ENCODE results near the gene MRPS27.

The MRPS27 gene

DNA sequence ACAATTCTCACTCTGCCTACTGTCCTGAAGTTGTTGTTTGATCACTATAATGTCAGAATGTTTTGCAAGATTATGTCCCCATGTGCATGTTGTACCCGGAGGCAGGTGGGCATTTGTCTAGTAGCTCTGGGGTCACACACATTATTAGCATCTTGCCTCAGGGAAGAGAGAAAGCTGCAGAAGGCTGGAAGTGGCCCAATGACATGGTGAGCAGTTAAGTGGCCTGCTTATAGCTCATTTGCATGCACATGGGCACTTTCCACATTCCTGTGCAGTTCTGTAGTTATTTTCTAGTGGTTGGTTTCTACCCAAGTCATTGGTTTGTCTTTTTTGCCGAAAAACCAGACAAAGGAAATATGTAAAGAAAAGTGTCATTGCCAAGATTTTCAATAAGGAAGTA lies 131.9 kb downstream of the MRPS27 start:
- no peak overlapping the region for H3K4me2 ChIP-seq (ENCODE audit: low read length)
- H3K27ac ChIP-seq, result no peak overlapping the region
- H3K9ac ChIP-seq, result no peak overlapping the region
- H3K79me2 ChIP-seq, result no peaks in the 10 kb centered on the region
- no peaks in the 10 kb centered on the region for H3K27me3 ChIP-seq (ENCODE audit: control insufficient read depth, insufficient read depth, low read length)
- TF ChIP-seq, protein P1, sequence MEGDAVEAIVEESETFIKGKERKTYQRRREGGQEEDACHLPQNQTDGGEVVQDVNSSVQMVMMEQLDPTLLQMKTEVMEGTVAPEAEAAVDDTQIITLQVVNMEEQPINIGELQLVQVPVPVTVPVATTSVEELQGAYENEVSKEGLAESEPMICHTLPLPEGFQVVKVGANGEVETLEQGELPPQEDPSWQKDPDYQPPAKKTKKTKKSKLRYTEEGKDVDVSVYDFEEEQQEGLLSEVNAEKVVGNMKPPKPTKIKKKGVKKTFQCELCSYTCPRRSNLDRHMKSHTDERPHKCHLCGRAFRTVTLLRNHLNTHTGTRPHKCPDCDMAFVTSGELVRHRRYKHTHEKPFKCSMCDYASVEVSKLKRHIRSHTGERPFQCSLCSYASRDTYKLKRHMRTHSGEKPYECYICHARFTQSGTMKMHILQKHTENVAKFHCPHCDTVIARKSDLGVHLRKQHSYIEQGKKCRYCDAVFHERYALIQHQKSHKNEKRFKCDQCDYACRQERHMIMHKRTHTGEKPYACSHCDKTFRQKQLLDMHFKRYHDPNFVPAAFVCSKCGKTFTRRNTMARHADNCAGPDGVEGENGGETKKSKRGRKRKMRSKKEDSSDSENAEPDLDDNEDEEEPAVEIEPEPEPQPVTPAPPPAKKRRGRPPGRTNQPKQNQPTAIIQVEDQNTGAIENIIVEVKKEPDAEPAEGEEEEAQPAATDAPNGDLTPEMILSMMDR (IDR thresholded peaks at IDR 0.05), result no peak
- no peaks in the 10 kb centered on the region for H3K9me3 ChIP-seq (ENCODE audit: control insufficient read depth, low read length)
- H3K4me3 ChIP-seq (ENCODE audit: low read depth, low read length), result no peak overlapping the region
- no peaks in the 10 kb centered on the region for H3K36me3 ChIP-seq (ENCODE audit: control insufficient read depth, insufficient read depth, low read length)
- no peaks in the 10 kb centered on the region for H3K4me1 ChIP-seq
- no peak overlapping the region for H2AFZ ChIP-seq

DNA sequence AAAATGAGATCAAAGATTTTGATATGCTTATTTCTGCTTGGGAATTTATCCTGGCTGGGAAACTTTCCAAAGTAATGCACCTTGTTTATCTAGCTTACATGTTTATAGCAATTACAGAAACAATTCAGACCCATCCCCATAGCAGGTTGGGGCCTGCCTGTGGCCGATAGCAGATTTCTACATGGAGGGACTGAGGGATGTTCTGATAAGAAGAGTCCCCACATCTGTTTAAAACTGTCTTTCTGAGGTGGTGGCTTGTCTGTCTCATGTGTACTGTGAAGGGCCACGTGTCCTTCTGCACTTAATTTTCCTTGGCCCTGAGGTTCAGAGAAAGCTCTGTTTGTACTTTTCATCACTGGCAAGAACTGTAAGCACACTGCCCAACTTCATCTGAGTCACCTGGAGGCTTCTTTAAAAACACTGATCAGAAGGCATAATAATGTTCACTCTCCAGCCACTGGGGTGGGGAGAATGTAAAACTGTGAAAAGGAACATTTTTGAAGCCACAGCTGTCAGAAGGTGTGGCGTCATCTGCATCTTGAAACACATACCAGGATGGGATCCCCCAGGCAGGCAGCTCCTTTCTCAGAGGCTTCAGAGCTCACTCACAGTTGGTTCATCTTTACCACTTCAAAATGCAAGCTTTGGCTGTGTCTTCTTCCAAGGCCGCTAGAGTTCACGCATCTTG lies 132.5 kb downstream of the MRPS27 start:
- H3K27me3 ChIP-seq (ENCODE audit: control insufficient read depth, insufficient read depth, low read length), result no peaks in the 10 kb centered on the region
- no peaks in the 10 kb centered on the region for H3K36me3 ChIP-seq (ENCODE audit: control insufficient read depth, insufficient read depth, low read length)
- no peak overlapping the region for H3K27ac ChIP-seq
- no peak overlapping the region for H2AFZ ChIP-seq
- H3K4me1 ChIP-seq, result no peaks in the 10 kb centered on the region
- H3K4me3 ChIP-seq (ENCODE audit: low read depth, low read length), result no peak overlapping the region
- TF ChIP-seq, protein P1 (IDR thresholded peaks at IDR 0.05), result no peak
- no peak overlapping the region for H3K4me2 ChIP-seq (ENCODE audit: low read length)
- no peaks in the 10 kb centered on the region for H3K9me3 ChIP-seq (ENCODE audit: control insufficient read depth, low read length)
- no peaks in the 10 kb centered on the region for H3K79me2 ChIP-seq
- H3K9ac ChIP-seq, result no peak overlapping the region

DNA sequence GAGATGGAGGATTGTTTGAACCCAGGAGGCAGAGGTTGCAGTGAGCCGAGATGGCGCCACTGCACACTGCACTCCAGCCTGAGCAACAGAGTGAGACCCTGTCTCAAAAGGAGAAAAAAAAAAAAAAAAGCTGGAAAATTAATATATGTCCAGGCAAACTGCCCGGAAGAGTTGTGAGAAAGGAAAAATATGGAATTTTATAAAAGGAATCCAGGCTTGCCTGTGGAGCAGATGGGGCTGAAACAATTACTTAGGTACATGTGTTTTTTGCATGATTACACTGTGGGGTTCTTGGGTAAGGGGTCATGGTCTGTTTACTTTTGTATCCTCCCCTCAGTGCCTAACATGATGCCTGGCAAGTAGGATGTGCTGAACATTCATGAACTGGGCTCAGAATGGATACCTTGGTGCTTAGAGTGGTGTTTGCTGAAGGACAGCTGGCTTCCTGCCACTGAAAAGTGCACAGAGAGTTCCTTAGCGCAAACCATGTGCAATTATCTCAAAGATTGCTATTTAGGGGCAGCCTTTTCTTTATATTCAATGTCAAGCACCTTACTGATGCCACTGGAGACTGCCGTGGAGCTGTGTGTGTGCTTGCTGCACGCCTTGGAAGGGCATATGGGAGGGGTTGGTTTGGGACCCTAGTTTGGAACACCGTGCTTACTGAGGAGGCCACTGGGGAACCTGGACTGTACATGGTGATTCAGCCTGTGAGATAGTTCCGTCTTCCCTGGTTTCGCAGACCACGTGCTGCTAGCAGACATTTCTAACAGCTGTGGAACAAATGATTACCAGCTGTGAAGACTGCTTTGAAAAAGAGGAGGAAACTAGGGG lies 134.3 kb downstream of the MRPS27 start:
- H3K9me3 ChIP-seq (ENCODE audit: control insufficient read depth, low read length), result no peaks in the 10 kb centered on the region
- no peak overlapping the region for H2AFZ ChIP-seq
- no peak overlapping the region for H3K4me2 ChIP-seq (ENCODE audit: low read length)
- no peak overlapping the region for H3K9ac ChIP-seq
- no peaks in the 10 kb centered on the region for H3K36me3 ChIP-seq (ENCODE audit: control insufficient read depth, insufficient read depth, low read length)
- no peaks in the 10 kb centered on the region for H3K79me2 ChIP-seq
- no peaks in the 10 kb centered on the region for H3K4me1 ChIP-seq
- H3K27ac ChIP-seq, result no peak overlapping the region
- TF ChIP-seq, protein P1 (IDR thresholded peaks at IDR 0.05), result no peak
- no peaks in the 10 kb centered on the region for H3K27me3 ChIP-seq (ENCODE audit: control insufficient read depth, insufficient read depth, low read length)
- H3K4me3 ChIP-seq (ENCODE audit: low read depth, low read length), result no peak overlapping the region

DNA sequence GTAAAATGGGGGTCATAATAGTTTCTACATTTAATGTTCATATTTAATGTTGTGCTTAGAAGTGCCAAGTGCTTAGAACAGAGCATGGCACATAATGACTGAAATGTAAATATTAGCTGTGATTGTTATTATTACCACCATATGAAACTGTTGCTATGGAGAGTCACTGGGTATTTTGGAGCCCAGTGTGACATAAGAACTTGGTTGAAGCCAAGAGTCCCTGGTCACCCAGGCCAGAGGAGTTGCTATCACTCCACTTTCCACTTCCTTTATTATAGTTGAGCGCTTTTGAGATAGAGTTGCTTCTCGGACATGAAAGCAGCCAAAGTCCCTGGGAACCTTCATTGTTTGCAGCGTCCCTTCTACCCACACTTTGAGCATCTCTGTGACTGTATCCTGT lies 135.6 kb downstream of the MRPS27 start:
- H3K9ac ChIP-seq, result no peak overlapping the region
- H3K4me3 ChIP-seq (ENCODE audit: low read depth, low read length), result no peak overlapping the region
- TF ChIP-seq, protein P1 (IDR thresholded peaks at IDR 0.05), result no peak
- no peaks in the 10 kb centered on the region for H3K79me2 ChIP-seq
- no peaks in the 10 kb centered on the region for H3K27me3 ChIP-seq (ENCODE audit: control insufficient read depth, insufficient read depth, low read length)
- no peaks in the 10 kb centered on the region for H3K36me3 ChIP-seq (ENCODE audit: control insufficient read depth, insufficient read depth, low read length)
- H2AFZ ChIP-seq, result no peak overlapping the region
- H3K27ac ChIP-seq, result no peak overlapping the region
- no peaks in the 10 kb centered on the region for H3K4me1 ChIP-seq
- H3K4me2 ChIP-seq (ENCODE audit: low read length), result no peak overlapping the region
- no peaks in the 10 kb centered on the region for H3K9me3 ChIP-seq (ENCODE audit: control insufficient read depth, low read length)
